Measurements from ENCODE around the gene ANKRD33B. TPM values are rescaled to one million over a fixed set of nuclear protein-coding genes. Genes with fewer than 3 reads are reported as not detected.

ANKRD33B gene
- total and polyA plus RNA-seq, 2 donors = 4.5 to 6.8 TPM

DNA sequence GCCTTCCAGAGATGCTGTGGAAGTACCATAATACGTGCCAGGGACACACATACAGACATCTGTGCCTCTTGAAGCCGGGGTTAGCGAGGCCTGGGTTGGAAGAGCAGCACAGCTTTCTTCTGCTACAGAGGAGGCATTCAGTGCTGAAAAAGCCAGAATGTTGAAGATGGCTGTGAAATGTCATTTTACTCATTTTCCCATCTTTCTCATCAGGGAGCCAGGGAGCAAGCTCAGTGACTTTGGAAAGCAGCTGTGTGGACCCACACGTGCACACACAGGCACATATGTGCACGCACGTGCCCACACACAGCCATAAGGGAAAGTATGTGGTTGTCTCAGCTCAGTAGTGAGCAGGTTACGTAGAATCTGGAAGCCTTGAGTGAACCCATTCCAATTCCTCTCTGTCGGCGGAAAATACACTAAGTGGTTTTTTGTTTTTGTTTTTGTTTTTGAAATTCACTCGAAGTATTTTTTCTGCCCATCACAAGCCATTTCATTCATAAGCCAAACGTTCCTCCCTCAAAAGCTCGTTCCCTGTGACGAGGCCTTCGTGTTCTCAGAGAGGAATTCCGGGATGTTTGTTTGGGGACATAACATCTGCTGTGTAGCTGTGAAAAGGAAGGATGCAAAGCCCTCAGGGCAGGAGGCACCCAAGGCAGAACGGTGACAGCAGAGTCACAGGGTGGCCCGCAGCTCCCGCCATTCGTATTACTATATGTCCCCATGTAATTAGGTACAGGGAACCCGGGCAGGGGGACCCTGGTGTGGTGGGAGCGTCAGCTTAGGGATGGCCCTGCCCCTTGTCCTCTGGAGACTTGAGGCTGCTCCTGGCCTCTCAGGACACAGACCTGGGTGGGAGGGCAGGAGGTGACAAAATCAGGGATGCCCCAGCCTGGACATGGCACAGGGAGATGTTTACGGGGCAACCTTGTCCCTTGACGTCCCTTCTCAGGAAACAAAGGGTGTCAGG, 29.0 kb upstream of the ANKRD33B start:
- H3K4me1 ChIP-seq (ENCODE audit: control insufficient read depth in 2 of 2, insufficient read depth in 2 of 2, low read length in 2 of 2) = peaks cover 0 to 21% of the 10 kb centered on the region in 2 donors
- H3K9me3 ChIP-seq (ENCODE audit: control insufficient read depth in 2 of 2, insufficient read depth in 1 of 2, low read length in 1 of 2) = no peaks in the 10 kb centered on the region
- H3K36me3 ChIP-seq (ENCODE audit: control insufficient read depth in 2 of 2, insufficient read depth in 2 of 2, low read length in 1 of 2) = no peaks in the 10 kb centered on the region
- H3K27ac ChIP-seq (ENCODE audit: low read depth in 1 of 2, low read length in 1 of 2) = no peak overlapping the region
- 93% methylated on average over 23 of the region's 23 CpGs for WGBS
- no peak for DNase-seq (ENCODE audit: low read depth in 6 of 9, low spot score in 9 of 9)
- H3K27me3 ChIP-seq (ENCODE audit: control insufficient read depth in 2 of 2, insufficient read depth in 1 of 2, low read length in 1 of 2) = peaks cover 0 to 6% of the 10 kb centered on the region in 2 donors
- no peak overlapping the region for H3K4me3 ChIP-seq (ENCODE audit: low read length in 2 of 2)

DNA sequence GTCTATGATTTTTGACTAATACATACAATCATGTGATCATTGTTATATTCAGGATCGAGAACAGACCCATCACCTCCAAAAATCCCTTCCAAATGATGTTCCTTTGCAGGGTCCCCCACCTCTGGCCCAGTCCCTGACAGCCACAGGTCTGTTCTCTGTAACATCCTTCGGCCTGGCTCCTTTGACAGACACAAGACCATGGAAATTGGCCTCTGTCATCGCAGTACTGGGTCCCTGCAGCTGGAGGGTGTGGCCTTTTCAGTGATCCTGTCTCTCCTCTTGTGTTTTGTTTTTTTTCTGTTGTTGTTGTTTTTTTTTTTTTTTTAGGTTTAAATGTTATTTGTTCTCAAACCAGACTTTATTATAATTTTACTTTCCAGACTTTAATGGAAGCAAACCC, 27.4 kb upstream of the ANKRD33B start:
- WGBS = 84% methylated on average over 3 of the region's 3 CpGs
- Histone ChIP-seq H3K9me3 (ENCODE audit: control insufficient read depth in 2 of 2, insufficient read depth in 1 of 2, low read length in 1 of 2) (no peaks in the 10 kb centered on the region), H3K36me3 (ENCODE audit: control insufficient read depth in 2 of 2, insufficient read depth in 2 of 2, low read length in 1 of 2) (no peaks in the 10 kb centered on the region), H3K27ac (ENCODE audit: low read depth in 1 of 2, low read length in 1 of 2) (no peak overlapping the region), H3K4me1 (ENCODE audit: control insufficient read depth in 2 of 2, insufficient read depth in 2 of 2, low read length in 2 of 2) (peaks cover 0 to 21% of the 10 kb centered on the region in 2 donors), H3K4me3 (ENCODE audit: low read length in 2 of 2) (no peak overlapping the region), H3K27me3 (ENCODE audit: control insufficient read depth in 2 of 2, insufficient read depth in 1 of 2, low read length in 1 of 2) (peaks cover 0 to 6% of the 10 kb centered on the region in 2 donors)
- no peak for DNase-seq (ENCODE audit: low read depth in 6 of 9, low spot score in 9 of 9)

DNA sequence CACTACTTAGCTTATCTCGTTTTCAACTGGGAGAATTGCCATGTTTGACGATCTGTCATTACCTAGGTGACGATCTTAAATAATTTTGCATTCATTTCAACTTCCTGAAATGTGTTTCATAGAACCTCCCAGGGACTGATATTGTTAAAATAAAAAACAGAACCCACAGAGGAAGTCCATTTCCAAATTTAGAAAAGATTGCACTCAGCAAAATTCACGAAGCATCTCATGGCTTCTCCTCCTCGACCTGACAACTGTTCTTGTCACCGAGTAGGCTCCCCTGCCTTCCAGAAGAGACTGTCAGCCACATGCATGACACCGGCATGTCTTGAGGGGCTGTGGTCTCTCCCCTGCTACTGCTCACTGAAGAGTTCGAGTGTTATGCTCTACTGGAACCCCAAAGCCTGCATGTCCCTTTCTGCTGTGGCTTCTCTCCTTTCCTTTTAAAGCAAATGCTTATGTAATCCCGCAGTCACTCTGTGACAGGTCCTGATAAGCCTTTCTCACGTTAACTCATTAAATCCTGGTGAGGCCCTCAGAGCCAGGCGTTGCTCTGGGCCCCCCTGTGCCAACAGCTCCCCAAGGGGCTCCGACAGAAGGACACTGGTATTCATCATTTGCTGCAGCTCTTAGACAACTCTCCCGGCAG, 26.8 kb upstream of the ANKRD33B start:
- Histone ChIP-seq H3K4me1 (ENCODE audit: control insufficient read depth in 2 of 2, insufficient read depth in 2 of 2, low read length in 2 of 2) (peaks cover 0 to 21% of the 10 kb centered on the region in 2 donors), H3K9me3 (ENCODE audit: control insufficient read depth in 2 of 2, insufficient read depth in 1 of 2, low read length in 1 of 2) (no peaks in the 10 kb centered on the region), H3K27me3 (ENCODE audit: control insufficient read depth in 2 of 2, insufficient read depth in 1 of 2, low read length in 1 of 2) (peaks cover 0 to 6% of the 10 kb centered on the region in 2 donors), H3K27ac (ENCODE audit: low read depth in 1 of 2, low read length in 1 of 2) (no peak overlapping the region), H3K36me3 (ENCODE audit: control insufficient read depth in 2 of 2, insufficient read depth in 2 of 2, low read length in 1 of 2) (no peaks in the 10 kb centered on the region), H3K4me3 (ENCODE audit: low read length in 2 of 2) (no peak overlapping the region)
- DNase-seq (ENCODE audit: low read depth in 6 of 9, low spot score in 9 of 9) = no peak
- WGBS = 29% methylated on average over 13 of the region's 13 CpGs

DNA sequence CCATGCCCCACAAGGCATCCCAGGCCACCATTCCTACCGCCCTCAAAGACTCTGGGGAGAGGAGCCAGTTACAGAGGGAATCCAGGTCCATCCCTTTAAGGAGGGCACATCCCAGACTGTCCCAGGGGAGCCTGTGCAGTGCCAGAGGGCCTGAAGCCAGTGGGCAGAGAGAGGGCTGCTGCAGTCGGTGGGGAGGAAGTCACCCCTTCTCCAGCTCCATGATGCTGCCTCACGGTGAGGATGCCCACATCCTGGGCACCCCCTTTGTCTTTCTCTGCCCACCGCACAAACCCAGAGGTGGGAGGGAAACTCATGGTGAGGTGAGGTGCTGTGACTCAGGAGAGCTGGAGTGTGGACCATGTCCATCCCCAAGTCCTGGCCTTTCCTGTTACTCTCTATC, 26.2 kb upstream of the ANKRD33B start:
- H3K4me3 ChIP-seq (ENCODE audit: low read length in 2 of 2) = no peak overlapping the region
- no peak for DNase-seq (ENCODE audit: low read depth in 6 of 9, low spot score in 9 of 9)
- no peaks in the 10 kb centered on the region for H3K9me3 ChIP-seq (ENCODE audit: control insufficient read depth in 2 of 2, insufficient read depth in 1 of 2, low read length in 1 of 2)
- H3K4me1 ChIP-seq (ENCODE audit: control insufficient read depth in 2 of 2, insufficient read depth in 2 of 2, low read length in 2 of 2) = peaks cover 0 to 21% of the 10 kb centered on the region in 2 donors
- no peak overlapping the region for H3K27ac ChIP-seq (ENCODE audit: low read depth in 1 of 2, low read length in 1 of 2)
- peaks cover 0 to 6% of the 10 kb centered on the region in 2 donors for H3K27me3 ChIP-seq (ENCODE audit: control insufficient read depth in 2 of 2, insufficient read depth in 1 of 2, low read length in 1 of 2)
- H3K36me3 ChIP-seq (ENCODE audit: control insufficient read depth in 2 of 2, insufficient read depth in 2 of 2, low read length in 1 of 2) = no peaks in the 10 kb centered on the region
- 32% methylated on average over 4 of the region's 4 CpGs for WGBS

DNA sequence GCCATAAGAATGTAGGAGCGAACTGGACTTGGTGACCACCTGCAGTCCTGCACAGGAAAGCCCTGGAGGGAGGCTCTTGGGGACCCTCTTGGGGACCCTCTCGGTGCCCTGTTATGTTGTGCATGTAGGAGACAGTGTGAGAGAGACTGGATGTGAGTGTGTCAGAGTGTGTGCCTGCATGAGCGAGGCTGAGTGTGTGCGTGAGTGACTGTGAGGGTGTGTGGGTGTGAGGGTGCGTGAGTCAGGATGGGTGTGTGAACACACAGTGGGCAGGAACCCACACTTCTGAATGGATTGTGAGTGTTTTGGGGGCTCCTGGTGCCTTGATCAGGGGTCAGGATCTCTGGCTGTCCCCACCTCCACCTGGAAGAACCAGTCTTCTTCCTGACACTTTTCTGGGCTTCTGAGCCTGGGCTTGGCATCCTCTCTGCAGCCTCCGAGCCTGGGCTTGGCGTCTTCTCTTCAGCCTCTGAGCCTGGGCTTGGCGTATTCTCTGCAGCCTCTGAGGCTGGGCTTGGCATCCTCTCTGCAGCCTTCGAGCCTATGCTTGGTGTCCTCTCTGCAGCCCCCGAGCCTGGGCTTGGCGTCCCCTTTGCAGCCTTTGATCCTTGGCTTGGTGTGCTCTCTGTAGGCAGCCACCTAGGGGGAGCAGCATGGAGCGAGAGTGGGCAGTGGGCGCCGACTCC, 25.6 kb upstream of the ANKRD33B start:
- DNase-seq (ENCODE audit: low read depth in 6 of 9, low spot score in 9 of 9) = no peak
- H3K9me3 ChIP-seq (ENCODE audit: control insufficient read depth in 2 of 2, insufficient read depth in 1 of 2, low read length in 1 of 2) = no peaks in the 10 kb centered on the region
- H3K27me3 ChIP-seq (ENCODE audit: control insufficient read depth in 2 of 2, insufficient read depth in 1 of 2, low read length in 1 of 2) = peaks cover 0 to 6% of the 10 kb centered on the region in 2 donors
- H3K4me1 ChIP-seq (ENCODE audit: control insufficient read depth in 2 of 2, insufficient read depth in 2 of 2, low read length in 2 of 2) = peaks cover 0 to 17% of the 10 kb centered on the region in 2 donors
- no peak overlapping the region for H3K27ac ChIP-seq (ENCODE audit: low read depth in 1 of 2, low read length in 1 of 2)
- H3K36me3 ChIP-seq (ENCODE audit: control insufficient read depth in 2 of 2, insufficient read depth in 2 of 2, low read length in 1 of 2) = no peaks in the 10 kb centered on the region
- 93% methylated on average over 14 of the region's 14 CpGs for WGBS
- no peak overlapping the region for H3K4me3 ChIP-seq (ENCODE audit: low read length in 2 of 2)

DNA sequence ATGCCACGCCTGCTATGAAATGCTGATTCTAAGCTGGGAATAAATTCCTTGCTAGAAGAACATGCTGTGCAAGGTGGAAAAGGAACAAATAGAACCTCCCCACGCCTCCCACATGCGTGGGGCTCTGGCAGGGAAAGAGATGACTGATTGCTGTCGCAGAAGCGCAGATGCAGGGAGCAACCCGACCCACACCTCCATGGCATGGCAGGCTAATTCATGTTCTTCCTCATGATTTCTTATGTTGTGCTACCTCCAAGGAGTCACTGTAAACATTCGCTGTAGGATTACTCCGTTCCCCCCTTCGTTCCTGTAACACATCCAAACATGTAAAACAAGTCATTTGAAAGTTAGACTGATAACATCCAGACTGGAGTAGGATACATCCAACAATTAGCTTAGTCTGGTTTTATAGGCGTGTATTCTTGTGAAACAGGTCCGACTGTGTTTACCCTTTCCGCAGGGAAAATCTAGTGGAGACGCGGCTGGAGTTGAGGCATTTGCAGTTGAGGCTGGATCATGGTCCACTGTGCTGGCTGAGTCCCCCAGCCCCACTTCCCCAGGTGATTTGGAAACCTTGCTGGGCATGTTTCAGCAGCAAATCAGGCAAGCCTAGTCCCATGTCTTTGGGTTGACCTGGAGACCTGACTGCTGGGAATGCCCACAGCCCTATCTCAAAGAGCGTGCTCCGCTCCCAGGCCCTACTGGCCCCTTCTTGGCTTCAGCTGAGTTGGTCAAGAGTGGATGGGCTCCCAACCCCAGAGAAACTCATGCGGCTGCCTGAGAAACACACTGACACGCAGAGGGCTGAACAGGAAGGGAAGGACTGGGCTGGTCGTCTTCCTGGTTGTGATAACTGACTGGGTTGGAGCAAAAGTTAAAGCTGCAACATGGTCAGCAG, 24.8 kb upstream of the ANKRD33B start:
- WGBS = 90% methylated on average over 19 of the region's 19 CpGs
- H3K27ac ChIP-seq (ENCODE audit: low read depth in 1 of 2, low read length in 1 of 2) = peak overlapping the region in 1 of 2 donors; percentile 40
- no peak for DNase-seq (ENCODE audit: low read depth in 6 of 9, low spot score in 9 of 9)

DNA sequence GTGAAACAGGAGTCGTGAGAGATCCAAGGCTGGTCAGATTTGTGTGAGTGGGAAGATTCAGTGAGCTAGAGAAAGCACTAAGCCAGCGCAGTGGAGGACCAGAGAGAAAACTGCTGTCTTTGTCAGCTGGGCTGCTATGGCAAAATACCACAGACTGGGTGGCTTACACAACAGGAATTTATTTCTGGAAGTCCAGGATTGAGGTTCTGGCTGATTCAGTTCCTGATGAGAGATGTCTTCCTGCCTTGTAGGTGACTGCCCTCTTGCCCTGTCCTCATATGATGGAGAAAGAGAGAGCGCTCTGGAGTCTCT, 24.2 kb upstream of the ANKRD33B start:
- WGBS = 84% methylated on average over 3 of the region's 3 CpGs
- H3K4me3 ChIP-seq (ENCODE audit: low read length in 2 of 2) = no peak overlapping the region
- no peaks in the 10 kb centered on the region for H3K9me3 ChIP-seq (ENCODE audit: control insufficient read depth in 2 of 2, insufficient read depth in 1 of 2, low read length in 1 of 2)
- H3K27ac ChIP-seq (ENCODE audit: low read depth in 1 of 2, low read length in 1 of 2) = peak overlapping the region in 1 of 2 donors; percentile 4
- H3K36me3 ChIP-seq (ENCODE audit: control insufficient read depth in 2 of 2, insufficient read depth in 2 of 2, low read length in 1 of 2) = no peaks in the 10 kb centered on the region
- H3K4me1 ChIP-seq (ENCODE audit: control insufficient read depth in 2 of 2, insufficient read depth in 2 of 2, low read length in 2 of 2) = peaks cover 0 to 13% of the 10 kb centered on the region in 2 donors
- DNase-seq (ENCODE audit: low read depth in 6 of 9, low spot score in 9 of 9) = no peak
- H3K27me3 ChIP-seq (ENCODE audit: control insufficient read depth in 2 of 2, insufficient read depth in 1 of 2, low read length in 1 of 2) = peaks cover 0 to 6% of the 10 kb centered on the region in 2 donors

More for the DNA sequence above, 24.8 kb upstream of the ANKRD33B start:
- Histone ChIP-seq H3K9me3 (ENCODE audit: control insufficient read depth in 2 of 2, insufficient read depth in 1 of 2, low read length in 1 of 2) (no peaks in the 10 kb centered on the region), H3K27me3 (ENCODE audit: control insufficient read depth in 2 of 2, insufficient read depth in 1 of 2, low read length in 1 of 2) (peaks cover 0 to 6% of the 10 kb centered on the region in 2 donors), H3K36me3 (ENCODE audit: control insufficient read depth in 2 of 2, insufficient read depth in 2 of 2, low read length in 1 of 2) (no peaks in the 10 kb centered on the region), H3K4me1 (ENCODE audit: control insufficient read depth in 2 of 2, insufficient read depth in 2 of 2, low read length in 2 of 2) (peaks cover 0 to 13% of the 10 kb centered on the region in 2 donors), H3K4me3 (ENCODE audit: low read length in 2 of 2) (no peak overlapping the region)

DNA sequence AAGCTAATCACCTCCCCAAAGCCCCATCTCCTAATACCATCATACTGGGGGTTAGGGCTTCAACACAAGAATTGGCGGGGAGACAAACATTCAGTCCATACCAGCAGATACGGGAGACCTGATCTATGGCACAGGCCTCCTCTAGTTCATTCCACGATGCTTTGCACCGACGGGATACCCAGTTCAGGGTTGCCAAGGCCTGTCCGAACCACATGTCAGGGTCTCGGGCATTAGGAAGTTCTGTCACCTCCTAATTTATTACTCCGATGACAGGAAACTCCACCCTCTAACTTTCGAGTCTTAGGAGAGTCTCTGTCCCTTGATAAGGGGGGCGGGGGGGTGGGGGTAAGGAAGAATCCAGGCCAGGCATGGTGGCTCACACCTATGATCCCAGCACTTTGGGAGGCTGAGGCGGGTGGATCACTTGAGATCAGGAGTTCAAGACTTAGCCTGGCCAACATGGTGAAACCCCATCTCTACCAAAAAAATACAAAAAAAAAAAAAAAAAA, 23.8 kb upstream of the ANKRD33B start:
- Histone ChIP-seq H3K4me1 (ENCODE audit: control insufficient read depth in 2 of 2, insufficient read depth in 2 of 2, low read length in 2 of 2) (peaks cover 0 to 13% of the 10 kb centered on the region in 2 donors), H3K36me3 (ENCODE audit: control insufficient read depth in 2 of 2, insufficient read depth in 2 of 2, low read length in 1 of 2) (no peaks in the 10 kb centered on the region), H3K27me3 (ENCODE audit: control insufficient read depth in 2 of 2, insufficient read depth in 1 of 2, low read length in 1 of 2) (peaks cover 0 to 6% of the 10 kb centered on the region in 2 donors), H3K4me3 (ENCODE audit: low read length in 2 of 2) (no peak overlapping the region), H3K27ac (ENCODE audit: low read depth in 1 of 2, low read length in 1 of 2) (no peak overlapping the region), H3K9me3 (ENCODE audit: control insufficient read depth in 2 of 2, insufficient read depth in 1 of 2, low read length in 1 of 2) (no peaks in the 10 kb centered on the region)
- no peak for DNase-seq (ENCODE audit: low read depth in 6 of 9, low spot score in 9 of 9)
- 96% methylated on average over 11 of the region's 11 CpGs for WGBS
